Mesendoderm (in vitro differentiated cells): ENCODE results near the gene RNF213.

Experiments
- DNase-seq: peaks from one replicate; pipeline ENCODE4 v3.0.0; 2013
- H2AK5ac ChIP-seq: 2 replicates; pipeline ENCODE4 v1.6.1; 2013; ENCODE audit warnings: low read length, inconsistent platforms
- H2BK120ac ChIP-seq: 2 replicates; pipeline ENCODE4 v1.6.1; 2013; ENCODE audit warnings: low read depth, mild to moderate bottlenecking, low read length, moderate library complexity, mixed read lengths
- H2BK15ac ChIP-seq: replicated peaks from 2 replicates; pipeline ENCODE4 v1.6.1; 2013; ENCODE audit warnings: low read depth, mild to moderate bottlenecking, moderate library complexity
- H2BK5ac ChIP-seq: 2 replicates; pipeline ENCODE4 v1.6.1; 2013; ENCODE audit warnings: low read length, inconsistent platforms
- H3K18ac ChIP-seq: 2 replicates; pipeline ENCODE4 v1.6.1; 2013; ENCODE audit warnings: mild to moderate bottlenecking, low read length, mixed read lengths
- H3K23ac ChIP-seq: one replicate; pipeline ENCODE4 v1.6.1; 2013; ENCODE audit warnings: low read length
- H3K27ac ChIP-seq: 2 replicates; pipeline ENCODE4 v1.5.1; 2013; ENCODE audit warnings: low read depth, mild to moderate bottlenecking, inconsistent platforms, low read length, moderate library complexity
- H3K27me3 ChIP-seq: 2 replicates; pipeline ENCODE4 v1.6.1; 2013; ENCODE audit warnings: low read length, control low read depth, mild to moderate bottlenecking, inconsistent platforms; ENCODE audit not compliant: insufficient read depth, poor library complexity
- H3K36me3 ChIP-seq: 2 replicates; pipeline ENCODE4 v1.6.1; 2013; ENCODE audit warnings: low read length, inconsistent platforms; ENCODE audit not compliant: control insufficient read depth, insufficient read depth
- H3K4ac ChIP-seq: one replicate; pipeline ENCODE4 v1.6.1; 2013; ENCODE audit warnings: low read depth, mild to moderate bottlenecking, low read length, moderate library complexity
- H3K4me1 ChIP-seq: 2 replicates; pipeline ENCODE4 v1.6.1; 2013; ENCODE audit warnings: low read depth, low read length, inconsistent platforms; ENCODE audit not compliant: control insufficient read depth
- H3K4me2 ChIP-seq: 2 replicates; pipeline ENCODE4 v1.6.1; 2013; ENCODE audit warnings: low read length
- H3K4me3 ChIP-seq: 2 replicates; pipeline ENCODE4 v1.5.1; 2013; ENCODE audit warnings: mild to moderate bottlenecking, low read length
- H3K56ac ChIP-seq: one replicate; pipeline ENCODE4 v1.6.1; 2013; ENCODE audit warnings: low read length
- H3K79me1 ChIP-seq: 2 replicates; pipeline ENCODE4 v1.6.1; 2013; ENCODE audit warnings: low read length, inconsistent platforms
- H3K79me2 ChIP-seq: 2 replicates; pipeline ENCODE4 v1.6.1; 2013; ENCODE audit warnings: mild to moderate bottlenecking, low read length; ENCODE audit not compliant: control insufficient read depth, insufficient read depth
- H3K9ac ChIP-seq: 2 replicates; pipeline ENCODE4 v1.6.1; 2013; ENCODE audit warnings: low read length, inconsistent platforms
- H4K5ac ChIP-seq: one replicate; pipeline ENCODE4 v1.6.1; 2013; ENCODE audit warnings: low read length
- H4K8ac ChIP-seq: one replicate; pipeline ENCODE4 v1.6.1; 2013; ENCODE audit warnings: low read depth, mild to moderate bottlenecking, control low read depth, low read length, moderate library complexity
- WGBS: extraction: QIAGEN DNeasy Blood & Tissue Kit; methylation state at CpG from one replicate; pipeline ENCODE4 v1.1.7; 2013; ENCODE audit warnings: low lambda C conversion rate, missing lambda C conversion rate; ENCODE audit not compliant: insufficient coverage; ENCODE audit errors: extremely low coverage; 5-methylcytosine and 5-hydroxymethylcytosine counted together

Gene RNF213

DNA sequence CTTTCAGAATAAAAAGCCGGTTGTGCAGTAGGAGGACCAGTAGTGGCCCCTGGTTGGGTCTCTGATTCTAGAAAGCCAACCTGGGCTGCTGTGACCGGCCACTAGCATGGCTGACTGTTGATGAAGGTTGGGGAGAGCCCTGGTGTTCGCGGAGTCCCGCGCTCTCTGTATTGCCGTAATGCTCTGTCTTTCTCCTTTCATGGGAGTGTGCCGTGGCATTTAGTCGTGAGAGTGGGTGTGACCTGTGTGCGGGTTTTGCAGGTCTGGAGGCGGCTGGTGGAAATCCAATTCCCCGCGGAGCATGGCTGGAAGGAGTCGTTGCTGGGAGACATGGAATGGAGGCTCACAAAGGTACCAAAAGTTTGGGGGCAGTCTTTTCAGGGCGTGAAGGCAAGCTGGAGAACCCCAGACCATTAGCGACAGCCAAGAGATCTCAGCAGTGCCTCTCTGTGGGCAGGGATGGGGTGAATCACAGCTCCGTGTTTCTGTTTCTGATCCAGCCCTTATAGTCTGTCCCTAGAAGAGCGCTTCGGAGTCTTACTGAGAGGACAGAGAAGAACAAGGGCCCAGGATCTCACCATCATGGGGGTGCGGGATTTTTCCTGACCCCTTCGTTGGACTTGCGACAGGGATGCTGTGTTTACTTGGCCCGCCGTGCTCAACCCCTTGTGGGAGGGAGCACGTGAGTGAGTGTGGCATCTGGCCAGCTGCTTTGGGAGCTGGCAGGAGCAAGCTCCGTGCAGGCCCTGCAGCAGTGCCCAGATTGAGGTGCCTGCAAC is 56.5 kb downstream of the RNF213 start:
- H3K4ac ChIP-seq: no peak overlapping the region
- H3K18ac ChIP-seq: no peak overlapping the region
- no peak overlapping the region for H2BK120ac ChIP-seq
- no peak for DNase-seq
- H2AK5ac ChIP-seq: no peak overlapping the region
- H3K23ac ChIP-seq: no peak overlapping the region
- no peaks in the 10 kb centered on the region for H3K4me1 ChIP-seq
- no peak overlapping the region for H2BK5ac ChIP-seq
- no peak overlapping the region for H3K4me2 ChIP-seq
- H3K4me3 ChIP-seq: no peak overlapping the region
- no peaks in the 10 kb centered on the region for H3K27me3 ChIP-seq
- no peak overlapping the region for H2BK15ac ChIP-seq
- H3K27ac ChIP-seq: no peak overlapping the region
- H3K56ac ChIP-seq: no peak overlapping the region
- no peaks in the 10 kb centered on the region for H3K79me1 ChIP-seq
- H3K79me2 ChIP-seq: no peaks in the 10 kb centered on the region
- no CpG with 5 or more reads among the region's 26 CpGs for WGBS
- H3K36me3 ChIP-seq: peaks cover 4% of the 10 kb centered on the region
- H4K5ac ChIP-seq: no peak overlapping the region
- no peak overlapping the region for H4K8ac ChIP-seq
- H3K9ac ChIP-seq: no peak overlapping the region

DNA sequence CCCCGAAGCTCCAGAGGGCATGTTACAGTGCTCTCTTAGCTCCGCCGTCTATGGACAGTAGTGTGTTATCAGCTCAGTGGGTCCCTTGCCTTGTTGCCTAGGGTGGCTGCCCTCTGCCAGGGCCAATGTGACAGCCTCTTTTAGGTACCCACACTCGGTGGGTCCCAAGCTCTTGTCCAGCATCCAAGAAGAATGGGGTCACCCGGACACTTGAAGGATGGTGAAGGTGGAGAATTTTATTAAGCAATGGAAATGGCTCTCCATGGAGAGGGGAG is 57.0 kb downstream of the RNF213 start:
- WGBS: no CpG with 5 or more reads among the region's 5 CpGs
- no peak overlapping the region for H3K23ac ChIP-seq
- no peaks in the 10 kb centered on the region for H3K27me3 ChIP-seq
- peaks cover 4% of the 10 kb centered on the region for H3K36me3 ChIP-seq
- H3K18ac ChIP-seq: no peak overlapping the region
- H3K9ac ChIP-seq: no peak overlapping the region
- H3K56ac ChIP-seq: no peak overlapping the region
- H2BK120ac ChIP-seq: no peak overlapping the region
- no peak overlapping the region for H2AK5ac ChIP-seq
- H3K79me2 ChIP-seq: no peaks in the 10 kb centered on the region
- no peak for DNase-seq
- no peaks in the 10 kb centered on the region for H3K79me1 ChIP-seq
- no peak overlapping the region for H3K27ac ChIP-seq
- no peak overlapping the region for H4K8ac ChIP-seq
- no peak overlapping the region for H3K4me2 ChIP-seq
- H2BK5ac ChIP-seq: no peak overlapping the region
- no peak overlapping the region for H2BK15ac ChIP-seq
- H3K4me1 ChIP-seq: no peaks in the 10 kb centered on the region
- H4K5ac ChIP-seq: no peak overlapping the region
- no peak overlapping the region for H3K4ac ChIP-seq
- H3K4me3 ChIP-seq: no peak overlapping the region

DNA sequence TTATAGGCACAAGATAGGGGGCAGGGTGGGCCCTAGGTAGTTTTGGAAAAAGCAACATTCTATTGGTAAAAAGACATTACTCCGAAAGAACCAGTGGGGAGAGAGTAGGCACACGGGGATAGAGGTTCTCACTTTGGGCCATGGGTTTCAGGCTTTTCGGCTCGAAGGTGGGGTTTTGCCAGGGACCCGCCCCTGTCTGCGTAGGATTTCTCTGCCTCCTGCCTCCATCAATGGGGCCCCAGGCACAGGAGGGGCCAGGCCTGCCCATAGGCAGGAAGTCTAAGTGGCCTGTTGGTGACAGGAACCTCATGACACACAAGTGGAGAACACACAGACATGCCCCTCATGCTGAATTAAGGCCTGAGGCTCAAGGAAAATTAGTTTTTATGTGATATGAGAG is 57.5 kb downstream of the RNF213 start:
- Histone ChIP-seq H3K36me3 (peaks cover 4% of the 10 kb centered on the region), H3K27ac (no peak overlapping the region), H3K79me2 (no peaks in the 10 kb centered on the region), H2BK120ac (no peak overlapping the region), H3K4me3 (no peak overlapping the region), H4K8ac (no peak overlapping the region), H3K27me3 (no peaks in the 10 kb centered on the region), H3K9ac (no peak overlapping the region), H3K56ac (no peak overlapping the region), H3K79me1 (no peaks in the 10 kb centered on the region), H3K4me1 (no peaks in the 10 kb centered on the region), H3K23ac (no peak overlapping the region), H2BK15ac (no peak overlapping the region), H3K18ac (no peak overlapping the region), H2BK5ac (no peak overlapping the region), H4K5ac (no peak overlapping the region), H3K4me2 (no peak overlapping the region), H2AK5ac (no peak overlapping the region), H3K4ac (no peak overlapping the region)
- DNase-seq: no peak
- no CpG with 5 or more reads among the region's 6 CpGs for WGBS

DNA sequence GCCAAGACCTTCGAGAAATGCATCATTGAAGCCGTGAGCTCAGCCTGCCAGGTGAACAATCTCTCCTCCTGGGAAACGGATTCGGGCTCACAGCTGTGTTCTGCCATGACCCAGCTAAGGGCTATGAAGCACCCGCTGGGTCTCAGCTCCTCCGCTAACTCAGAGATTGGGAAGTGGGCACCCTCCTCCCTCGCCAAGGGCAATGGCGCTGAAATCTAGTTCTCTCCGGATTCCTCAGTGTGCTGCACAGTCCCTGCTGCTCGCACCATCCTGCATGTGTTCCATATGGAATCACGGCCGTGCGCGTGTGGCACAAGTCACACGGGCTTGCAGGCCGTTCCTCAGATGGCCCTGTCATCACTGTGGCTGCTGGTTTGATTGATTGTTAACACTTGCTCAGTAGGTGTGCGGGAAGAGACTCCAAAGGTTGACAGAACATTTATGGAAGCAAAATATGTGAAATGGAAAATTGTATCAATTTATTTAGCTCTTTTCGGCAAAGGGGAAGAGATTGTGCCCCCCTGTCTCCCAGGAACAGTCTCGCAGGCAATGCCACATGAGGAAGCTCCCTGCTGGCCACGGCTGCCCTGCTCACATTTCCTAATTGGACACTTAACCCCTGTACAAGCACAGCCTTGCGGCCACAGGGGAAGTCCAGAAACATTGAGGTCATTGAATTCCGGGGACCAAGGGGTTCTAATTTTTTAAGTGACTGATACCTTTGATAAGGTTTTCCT is 58.8 kb downstream of the RNF213 start:
- H3K4ac ChIP-seq: no peak overlapping the region

DNA sequence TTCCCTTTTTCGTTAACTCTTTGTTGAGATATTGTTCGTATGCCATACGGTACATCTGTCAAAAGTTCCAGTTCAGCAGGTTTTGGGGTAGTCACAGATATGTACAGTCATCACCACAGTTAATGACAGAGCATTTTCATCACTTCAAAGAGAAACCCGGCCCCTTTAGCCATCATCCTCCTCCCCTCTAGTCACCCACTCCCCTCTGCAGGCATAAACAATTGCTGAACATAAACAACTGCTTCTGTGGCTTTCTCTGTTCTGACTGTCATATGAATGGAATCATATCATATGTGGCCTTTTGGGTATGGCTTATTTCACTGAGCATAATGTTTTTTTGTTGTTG is 59.3 kb downstream of the RNF213 start:
- Histone ChIP-seq H3K4me2 (no peak overlapping the region), H3K4me3 (no peak overlapping the region), H3K27me3 (no peaks in the 10 kb centered on the region), H3K36me3 (peaks cover 4% of the 10 kb centered on the region), H2BK15ac (no peak overlapping the region), H3K56ac (no peak overlapping the region), H3K9ac (no peak overlapping the region), H3K4me1 (no peaks in the 10 kb centered on the region), H4K8ac (no peak overlapping the region), H3K79me2 (no peaks in the 10 kb centered on the region), H2BK5ac (no peak overlapping the region), H3K4ac (no peak overlapping the region), H3K27ac (no peak overlapping the region), H3K18ac (no peak overlapping the region), H2BK120ac (no peak overlapping the region), H2AK5ac (no peak overlapping the region), H3K23ac (no peak overlapping the region), H3K79me1 (no peaks in the 10 kb centered on the region), H4K5ac (no peak overlapping the region)
- WGBS: no CpG with 5 or more reads among the region's 4 CpGs
- DNase-seq: no peak

More for the DNA sequence above, 58.8 kb downstream of the RNF213 start:
- no peak overlapping the region for H3K18ac ChIP-seq
- H3K27ac ChIP-seq: no peak overlapping the region
- no peak overlapping the region for H3K4me2 ChIP-seq
- no peak overlapping the region for H2BK5ac ChIP-seq
- H2AK5ac ChIP-seq: no peak overlapping the region
- no peak overlapping the region for H4K8ac ChIP-seq
- no peaks in the 10 kb centered on the region for H3K27me3 ChIP-seq
- H3K36me3 ChIP-seq: peaks cover 4% of the 10 kb centered on the region
- no peak overlapping the region for H3K9ac ChIP-seq
- H3K79me2 ChIP-seq: no peaks in the 10 kb centered on the region
- H3K56ac ChIP-seq: no peak overlapping the region
- no peaks in the 10 kb centered on the region for H3K79me1 ChIP-seq
- no peak overlapping the region for H4K5ac ChIP-seq
- H3K4me1 ChIP-seq: no peaks in the 10 kb centered on the region
- H3K4me3 ChIP-seq: no peak overlapping the region
- no peak for DNase-seq
- H2BK15ac ChIP-seq: no peak overlapping the region
- H2BK120ac ChIP-seq: no peak overlapping the region
- H3K23ac ChIP-seq: no peak overlapping the region
- WGBS: no CpG with 5 or more reads among the region's 22 CpGs

DNA sequence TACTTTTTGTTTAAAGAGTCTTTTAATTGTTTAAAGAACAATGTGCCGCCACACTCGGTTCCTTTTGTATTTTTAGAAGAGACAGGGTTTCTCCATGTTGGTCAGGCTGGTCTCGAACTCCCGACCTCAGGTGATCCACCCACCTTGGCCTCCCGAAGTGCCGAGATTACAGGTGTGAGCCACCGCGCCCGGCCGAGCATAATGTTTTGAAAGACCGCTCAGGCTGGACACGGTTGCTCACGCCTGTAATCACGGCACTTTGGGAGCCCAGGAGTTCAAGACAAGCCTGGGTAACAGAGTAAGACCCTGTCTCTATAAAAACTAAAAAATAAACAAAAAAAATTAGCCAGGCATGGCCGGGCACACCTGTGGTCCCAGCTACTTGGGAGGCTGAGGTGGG is 59.8 kb downstream of the RNF213 start:
- no peak overlapping the region for H4K8ac ChIP-seq
- no peak overlapping the region for H3K27ac ChIP-seq
- H3K23ac ChIP-seq: no peak overlapping the region
- no peaks in the 10 kb centered on the region for H3K4me1 ChIP-seq
- H2BK120ac ChIP-seq: no peak overlapping the region
- no peak overlapping the region for H3K4me2 ChIP-seq
- peaks cover 4% of the 10 kb centered on the region for H3K36me3 ChIP-seq
- H3K4ac ChIP-seq: no peak overlapping the region
- H2BK15ac ChIP-seq: no peak overlapping the region
- H2BK5ac ChIP-seq: no peak overlapping the region
- DNase-seq: no peak
- H3K4me3 ChIP-seq: no peak overlapping the region
- no peaks in the 10 kb centered on the region for H3K79me1 ChIP-seq
- H2AK5ac ChIP-seq: no peak overlapping the region
- no peaks in the 10 kb centered on the region for H3K79me2 ChIP-seq
- no CpG with 5 or more reads among the region's 15 CpGs for WGBS
- no peak overlapping the region for H3K56ac ChIP-seq
- H3K18ac ChIP-seq: no peak overlapping the region
- no peak overlapping the region for H3K9ac ChIP-seq
- no peaks in the 10 kb centered on the region for H3K27me3 ChIP-seq
- no peak overlapping the region for H4K5ac ChIP-seq
